A549 treated with DMSO at 1 μM for 4 hours (cell line): ENCODE measurements around the gene VASP. TPM values are rescaled to one million over a fixed set of nuclear protein-coding genes. Genes with fewer than 3 reads are reported as not detected.

Source experiments
- total RNA-seq: library from RNA; stranded (reverse); fragments of 200-300 nt; extraction: Qiagen RNA extraction; gene quantifications from 5 replicates; pipeline ENCODE4 v1.2.3, GENCODE V29; 2022; ENCODE audit warnings: low read depth

Gene VASP
- total RNA-seq: 105 to 127 TPM (median 123 TPM) in 5 replicates

DNA sequence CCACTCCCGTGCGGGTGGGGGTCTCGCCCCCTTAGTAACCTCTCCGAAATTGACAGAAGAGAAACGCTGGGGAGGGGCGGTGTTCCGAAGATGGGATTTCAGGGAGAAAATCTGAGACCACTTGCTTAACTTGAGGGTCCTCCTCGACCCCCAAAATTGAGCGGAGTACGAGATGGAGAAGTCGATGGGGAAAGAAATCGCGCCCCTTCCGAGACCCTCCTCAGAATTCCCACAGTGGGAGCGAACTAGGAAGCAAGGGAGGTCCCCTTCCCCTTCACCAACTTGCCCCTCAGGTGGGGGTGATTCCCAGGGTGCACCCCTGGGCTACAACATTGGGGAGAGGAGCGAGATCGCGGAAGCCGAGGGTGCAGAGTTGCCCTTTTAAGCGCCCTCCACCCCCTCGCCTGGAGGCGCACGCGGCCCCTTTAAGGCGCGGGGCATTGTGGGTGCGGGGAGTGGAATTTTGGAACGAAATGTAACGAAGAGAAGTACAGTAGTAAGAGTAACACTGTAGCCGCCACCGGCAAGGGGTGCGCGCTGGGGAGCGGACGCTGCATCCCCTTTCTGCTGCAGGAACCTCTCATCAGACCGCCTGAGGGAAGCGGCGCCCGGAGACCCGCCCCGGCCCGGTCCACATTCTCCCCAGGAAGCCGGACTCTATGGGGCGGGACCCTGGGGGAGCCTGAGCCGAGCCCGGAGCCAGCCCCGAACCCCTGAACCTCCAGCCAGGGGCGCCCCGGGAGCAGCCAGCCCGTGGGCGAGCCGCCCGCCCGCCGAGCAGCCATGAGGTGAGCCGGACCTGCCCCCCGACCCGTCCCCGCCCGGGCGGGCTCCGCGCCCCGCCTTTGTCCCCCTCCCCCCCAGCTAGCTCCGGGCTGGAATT lies at the start of gene VASP:
Gene VASP (plus strand): TSS at position 491 of the 883 bp plus-strand sequence. CDS start 293 bp downstream, at position 784.

DNA sequence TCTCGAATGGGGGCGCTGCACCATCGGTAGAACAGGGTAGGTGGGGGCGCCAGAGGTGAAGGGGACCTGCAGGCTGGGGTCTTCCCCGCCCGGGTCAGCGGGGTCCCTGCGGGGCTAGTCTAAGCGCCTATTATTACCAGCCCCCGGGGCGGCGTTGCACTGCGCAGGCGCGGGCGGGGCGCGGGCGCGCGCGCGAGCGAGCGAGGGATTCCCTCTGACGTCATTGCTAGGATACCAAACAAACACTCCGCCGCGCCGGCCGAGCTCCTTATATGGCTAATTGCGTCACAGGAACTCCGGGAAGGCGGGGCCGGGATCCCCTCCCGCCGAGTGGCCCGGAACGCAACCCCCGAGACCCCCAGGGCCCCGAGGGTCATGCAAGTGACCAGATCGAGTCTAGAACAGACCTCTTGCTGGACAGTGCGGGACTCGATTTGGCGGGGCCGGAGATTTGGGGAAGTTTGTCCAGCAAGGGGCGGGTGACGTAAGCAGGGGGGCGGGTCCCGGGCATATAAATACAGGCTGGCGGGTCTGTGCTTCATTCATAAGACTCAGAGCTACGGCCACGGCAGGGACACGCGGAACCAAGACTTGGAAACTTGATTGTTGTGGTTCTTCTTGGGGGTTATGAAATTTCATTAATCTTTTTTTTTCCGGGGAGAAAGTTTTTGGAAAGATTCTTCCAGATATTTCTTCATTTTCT lies 39.7 kb upstream of the VASP start, which contains the start of gene FOSB:
Gene FOSB (plus strand): TSS at position 541 of the 703 bp plus-strand sequence. CDS start 591 bp downstream, outside the sequence.

DNA sequence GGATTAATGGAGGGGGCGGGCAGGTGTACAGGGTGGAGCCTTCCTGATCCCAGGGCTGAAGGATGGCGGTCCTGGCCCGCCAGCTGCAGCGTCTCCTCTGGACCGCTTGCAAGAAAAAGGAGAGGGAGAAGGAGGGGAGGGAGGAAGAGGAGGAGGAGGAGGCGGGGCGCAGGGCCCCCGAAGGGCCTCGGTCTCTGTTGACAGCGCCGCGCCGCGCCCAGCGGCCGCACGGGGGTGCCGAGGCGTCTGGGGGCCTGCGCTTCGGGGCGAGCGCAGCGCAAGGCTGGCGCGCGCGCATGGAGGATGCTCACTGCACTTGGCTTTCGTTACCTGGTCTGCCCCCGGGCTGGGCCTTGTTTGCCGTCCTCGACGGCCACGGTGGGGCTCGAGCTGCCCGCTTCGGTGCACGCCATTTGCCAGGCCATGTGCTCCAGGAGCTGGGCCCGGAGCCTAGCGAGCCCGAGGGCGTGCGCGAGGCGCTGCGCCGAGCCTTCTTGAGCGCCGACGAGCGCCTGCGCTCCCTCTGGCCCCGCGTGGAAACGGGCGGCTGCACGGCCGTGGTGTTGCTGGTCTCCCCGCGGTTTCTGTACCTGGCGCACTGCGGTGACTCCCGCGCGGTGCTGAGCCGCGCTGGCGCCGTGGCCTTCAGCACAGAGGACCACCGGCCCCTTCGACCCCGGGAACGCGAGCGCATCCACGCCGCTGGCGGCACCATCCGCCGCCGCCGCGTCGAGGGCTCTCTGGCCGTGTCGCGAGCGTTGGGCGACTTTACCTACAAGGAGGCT lies 8.7 kb upstream of the VASP start, which contains the start of gene PPM1N:
Gene PPM1N (plus strand): TSS at position 33 of the 785 bp plus-strand sequence. CDS start 30 bp downstream, at position 63.

Other genes with a start within 250 kb of the VASP start
- 0.11 TPM in 1 of 5 replicates, not detected in the others for gene CKM, start 184.6 kb upstream of the VASP start, total RNA-seq
- gene KLC3, start 166.7 kb upstream of the VASP start, total RNA-seq: 0.50 to 0.83 TPM (median 0.54 TPM) in 5 replicates
- 10.2 to 14.6 TPM (median 13.4 TPM) in 5 replicates for gene ERCC2, start 136.9 kb upstream of the VASP start, total RNA-seq
- gene PPP1R13L, start 102.4 kb upstream of the VASP start, total RNA-seq: 30.2 to 35.2 TPM (median 31.0 TPM) in 5 replicates
- gene POLR1G, start 100.8 kb upstream of the VASP start, total RNA-seq: 40.7 to 56.0 TPM (median 48.7 TPM) in 5 replicates
- gene ERCC1, start 83.6 kb upstream of the VASP start, total RNA-seq: 147 to 163 TPM (median 151 TPM) in 5 replicates
- gene FOSB, start 39.5 kb upstream of the VASP start, total RNA-seq: 15.1 to 22.9 TPM (median 18.9 TPM) in 5 replicates
- gene RTN2, start 10.4 kb upstream of the VASP start, total RNA-seq: 9.4 to 11.8 TPM (median 10.4 TPM) in 5 replicates
- gene PPM1N, start 9.0 kb upstream of the VASP start, total RNA-seq: 6.3 to 7.3 TPM (median 6.6 TPM) in 5 replicates
- 12.6 to 17.5 TPM (median 17.0 TPM) in 5 replicates for gene OPA3, start 77.3 kb downstream of the VASP start, total RNA-seq
- gene GPR4, start 94.7 kb downstream of the VASP start, total RNA-seq: 0.07 to 0.15 TPM (median 0.09 TPM) in 4 of 5 replicates, not detected in the other
- 20.5 to 26.3 TPM (median 23.3 TPM) in 5 replicates for gene EML2, start 131.9 kb downstream of the VASP start, total RNA-seq
- 2.2 to 3.4 TPM (median 2.9 TPM) in 5 replicates for gene GIPR, start 160.7 kb downstream of the VASP start, total RNA-seq
- 748 to 924 TPM (median 768 TPM) in 5 replicates for gene SNRPD2, start 184.5 kb downstream of the VASP start, total RNA-seq
- 8.4 to 10.0 TPM (median 9.2 TPM) in 5 replicates for gene QPCTL, start 185.2 kb downstream of the VASP start, total RNA-seq
- 9.4 to 12.7 TPM (median 10.2 TPM) in 5 replicates for gene FBXO46, start 223.4 kb downstream of the VASP start, total RNA-seq
- 0.06 to 0.07 TPM (median 0.07 TPM) in 3 of 5 replicates, not detected in the others for gene MEIOSIN, start 226.0 kb downstream of the VASP start, total RNA-seq